Lower leg skin (tissue), 3 donors: ENCODE measurements around the gene GPR17.

ENCODE experiments used
- CTCF ChIP-seq, 3 donors: fragments of 450-650 bp; IDR thresholded peaks; one replicate each; pipeline ENCODE4 v1.5.1; 2016; ENCODE audit warnings: antibody characterized with exemption in 3 of 3, mild to moderate bottlenecking in 3 of 3, moderate library complexity in 2 of 3
- POLR2A ChIP-seq, 2 donors: fragments of 450-650 bp; IDR thresholded peaks; one replicate each; pipeline ENCODE4 v1.6.1; 2016 to 2017; ENCODE audit warnings: antibody characterized with exemption in 2 of 2, mild to moderate bottlenecking in 1 of 2, moderate library complexity in 1 of 2

DNA sequence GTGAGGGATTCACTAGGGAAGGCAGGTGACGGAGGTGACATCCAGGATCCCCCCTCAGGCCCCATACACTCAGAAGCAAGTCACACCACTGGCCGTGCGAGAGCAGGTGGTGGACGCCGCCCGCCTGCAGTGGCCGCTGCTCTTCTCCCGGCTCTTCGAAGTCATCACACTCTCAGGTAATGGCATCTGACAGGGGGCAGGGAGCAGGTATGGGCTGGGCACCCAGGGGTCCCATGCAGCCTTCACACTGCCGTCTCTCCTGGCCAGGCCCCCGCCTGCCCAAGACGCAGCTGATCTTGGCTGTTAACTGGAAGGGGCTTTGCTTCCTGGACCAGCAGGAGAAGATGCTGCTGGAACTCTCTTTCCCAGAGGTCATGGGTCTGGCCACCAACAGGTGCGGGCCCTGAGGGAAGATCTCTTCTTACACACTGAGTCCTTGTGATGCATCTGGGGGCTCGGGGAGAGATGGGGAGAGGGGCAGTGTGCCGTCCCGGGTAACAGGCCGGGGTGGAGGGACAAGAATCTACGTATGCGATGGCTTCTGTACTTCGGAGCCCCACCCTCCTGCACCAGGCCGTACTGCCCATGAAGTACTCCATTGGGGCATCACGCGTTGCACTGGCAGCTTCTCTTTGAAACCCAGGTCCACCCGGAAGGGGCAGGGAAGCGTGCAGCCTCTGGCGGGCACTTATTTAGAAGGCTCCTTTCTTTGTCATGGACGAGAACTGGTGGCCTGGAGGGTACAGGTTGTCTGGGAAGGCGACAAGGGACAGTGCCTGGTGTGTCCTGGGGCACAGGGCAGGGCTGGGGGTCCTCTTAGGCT, 18.8 kb upstream of the GPR17 start:
- TF ChIP-seq CTCF (IDR thresholded peaks at IDR 0.05) (no peak), POLR2A (IDR thresholded peaks at IDR 0.05) (no peak)
